Uterus (tissue), 2 donors: ENCODE results near the gene CPVL.

Experiments used
- CTCF ChIP-seq, 4 experiments: fragments of 200-600 bp in 2 of 4; fragments of 450-650 bp in 2 of 4; sonication (generic) in 2 of 4; IDR thresholded peaks; one replicate each; pipeline ENCODE4 v1.5.1; 2016 to 2019; ENCODE audit warnings: antibody characterized with exemption in 4 of 4, mild to moderate bottlenecking in 2 of 4, moderate library complexity in 1 of 4
- POLR2A ChIP-seq, 2 donors: fragments of 450-650 bp; IDR thresholded peaks; one replicate each; pipeline ENCODE4 v1.6.1; 2016; ENCODE audit warnings: antibody characterized with exemption in 2 of 2, mild to moderate bottlenecking in 1 of 2, moderate library complexity in 1 of 2

DNA sequence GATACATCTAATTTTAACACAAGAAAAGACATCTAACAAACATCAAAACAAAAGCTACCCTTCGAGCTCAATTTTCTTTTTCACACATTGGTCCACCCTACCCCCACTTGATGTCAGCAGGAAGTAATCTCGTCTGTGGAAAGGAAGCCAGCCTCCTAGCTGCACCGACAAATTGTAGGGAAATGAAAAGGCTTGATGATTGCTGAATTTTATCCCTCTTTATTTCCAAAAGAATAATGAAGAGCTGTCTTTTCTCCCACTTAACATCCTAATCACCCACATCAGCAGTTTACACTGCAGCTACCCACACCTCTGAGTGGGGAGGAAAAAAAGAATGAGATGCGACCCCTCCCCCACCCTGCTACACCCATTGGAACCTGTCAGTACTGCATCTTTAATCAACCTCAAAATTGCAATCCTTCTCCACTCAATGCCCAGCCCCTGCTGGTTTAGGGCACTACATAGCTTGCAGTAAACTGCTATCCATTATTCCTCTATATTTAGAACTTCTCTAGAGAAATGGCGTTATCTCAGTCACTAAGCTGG is 10.6 kb upstream of the CPVL start:
- TF ChIP-seq CTCF (IDR thresholded peaks at IDR 0.05) = no peak
- TF ChIP-seq POLR2A (IDR thresholded peaks at IDR 0.05) = no peak
